Measurements from ENCODE around the gene RPL41.
A peak's percentile ranks its signal among the peaks of the same experiment; 100 is the strongest.

Gene RPL41

DNA sequence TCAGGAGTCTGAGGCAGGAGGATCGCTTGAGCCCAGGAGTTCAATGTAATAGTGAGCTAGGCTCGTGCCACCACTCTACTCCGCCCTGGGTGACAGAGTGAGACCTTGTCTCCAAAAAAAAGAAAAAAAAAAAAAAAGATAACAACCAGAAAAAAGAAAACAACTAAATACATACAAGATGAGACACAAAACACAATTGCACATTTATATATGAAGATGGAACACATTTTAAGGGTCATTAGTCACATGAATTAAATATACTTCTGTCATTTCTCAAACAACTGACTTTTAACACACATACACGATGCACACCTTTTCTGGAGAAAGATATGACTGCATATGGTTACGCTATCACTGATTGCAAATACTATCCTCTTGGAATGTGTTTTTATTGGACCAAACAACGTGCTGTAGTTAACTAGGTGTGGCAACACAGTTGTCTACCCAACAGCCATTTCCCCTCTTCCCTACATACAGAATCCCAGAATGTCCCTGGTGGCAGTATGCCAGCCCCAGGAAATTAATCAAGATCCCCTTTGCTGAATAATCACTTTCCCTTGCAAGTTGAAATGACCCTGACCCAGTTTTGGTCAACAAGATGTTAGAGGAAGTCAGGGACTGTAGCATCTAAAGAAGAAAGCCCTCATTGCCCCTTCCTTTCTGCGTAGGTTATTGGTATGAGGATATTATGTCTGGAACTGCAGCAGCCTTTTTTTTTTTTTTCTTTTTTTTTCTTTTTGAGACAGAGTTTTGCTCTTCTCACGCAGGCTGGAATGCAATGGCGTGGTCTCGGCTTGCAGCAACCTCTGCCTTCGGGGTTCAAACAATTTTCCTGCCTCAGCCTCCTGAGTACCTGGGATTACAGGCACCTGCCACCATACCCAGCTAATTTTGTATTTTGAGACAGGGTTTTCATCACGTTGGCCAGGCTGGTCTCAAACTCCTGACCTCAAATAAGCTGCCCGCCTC lies 30.3 kb downstream of the RPL41 start:
- TF ChIP-seq, protein P1, sequence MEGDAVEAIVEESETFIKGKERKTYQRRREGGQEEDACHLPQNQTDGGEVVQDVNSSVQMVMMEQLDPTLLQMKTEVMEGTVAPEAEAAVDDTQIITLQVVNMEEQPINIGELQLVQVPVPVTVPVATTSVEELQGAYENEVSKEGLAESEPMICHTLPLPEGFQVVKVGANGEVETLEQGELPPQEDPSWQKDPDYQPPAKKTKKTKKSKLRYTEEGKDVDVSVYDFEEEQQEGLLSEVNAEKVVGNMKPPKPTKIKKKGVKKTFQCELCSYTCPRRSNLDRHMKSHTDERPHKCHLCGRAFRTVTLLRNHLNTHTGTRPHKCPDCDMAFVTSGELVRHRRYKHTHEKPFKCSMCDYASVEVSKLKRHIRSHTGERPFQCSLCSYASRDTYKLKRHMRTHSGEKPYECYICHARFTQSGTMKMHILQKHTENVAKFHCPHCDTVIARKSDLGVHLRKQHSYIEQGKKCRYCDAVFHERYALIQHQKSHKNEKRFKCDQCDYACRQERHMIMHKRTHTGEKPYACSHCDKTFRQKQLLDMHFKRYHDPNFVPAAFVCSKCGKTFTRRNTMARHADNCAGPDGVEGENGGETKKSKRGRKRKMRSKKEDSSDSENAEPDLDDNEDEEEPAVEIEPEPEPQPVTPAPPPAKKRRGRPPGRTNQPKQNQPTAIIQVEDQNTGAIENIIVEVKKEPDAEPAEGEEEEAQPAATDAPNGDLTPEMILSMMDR (IDR thresholded peaks at IDR 0.05; ENCODE audit: control extremely low read depth, extremely low read depth, low read depth, missing control alignments) = no peak
- CTCF ChIA-PET = interaction anchor here (1.0 to 1.6 kb wide), 2 partner anchors 10 to 11 kb away, joined by 3 to 4 read pairs; no protein-coding TSS in a partner anchor
- POLR2A ChIA-PET = interaction anchor here (0.7 kb wide), 1 partner anchor 15 kb away, joined by 6 read pairs; no protein-coding TSS in a partner anchor
- DNase-seq (ENCODE audit: extremely low spot score) = no peak

DNA sequence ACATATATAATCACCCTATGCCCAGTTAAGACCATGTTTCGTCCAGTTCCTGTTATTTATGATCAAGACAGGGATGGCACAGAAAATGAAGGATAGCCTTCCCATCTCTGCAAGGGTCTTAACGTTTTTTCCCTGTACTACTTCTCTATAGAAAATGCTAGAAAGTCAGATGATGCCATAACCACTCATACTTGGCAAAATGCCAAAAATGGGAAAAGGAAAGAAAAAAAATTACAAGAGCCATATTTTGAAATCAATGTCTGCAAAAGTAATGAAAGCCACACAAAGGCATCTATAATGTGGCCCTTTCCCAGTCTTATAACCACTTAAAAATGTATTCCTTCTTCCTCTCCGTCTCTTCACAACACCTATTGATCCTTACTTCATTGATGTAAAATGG lies 34.1 kb downstream of the RPL41 start:
- ChIA-PET POLR2A (interaction anchor here (0.6 kb wide), 1 partner anchor 1974 kb away, joined by 3 read pairs; no protein-coding TSS in a partner anchor), CTCF (interaction anchor here (1.0 to 2.2 kb wide), 3 partner anchors 24 to 39 kb away, joined by 3 to 9 read pairs (median 3); partner anchors contain the start of genes ESYT1 and SMARCC2)
- TF ChIP-seq, protein P1 (IDR thresholded peaks at IDR 0.05; ENCODE audit: control extremely low read depth, extremely low read depth, low read depth, missing control alignments) = no peak
- DNase-seq (ENCODE audit: extremely low spot score) = no peak

DNA sequence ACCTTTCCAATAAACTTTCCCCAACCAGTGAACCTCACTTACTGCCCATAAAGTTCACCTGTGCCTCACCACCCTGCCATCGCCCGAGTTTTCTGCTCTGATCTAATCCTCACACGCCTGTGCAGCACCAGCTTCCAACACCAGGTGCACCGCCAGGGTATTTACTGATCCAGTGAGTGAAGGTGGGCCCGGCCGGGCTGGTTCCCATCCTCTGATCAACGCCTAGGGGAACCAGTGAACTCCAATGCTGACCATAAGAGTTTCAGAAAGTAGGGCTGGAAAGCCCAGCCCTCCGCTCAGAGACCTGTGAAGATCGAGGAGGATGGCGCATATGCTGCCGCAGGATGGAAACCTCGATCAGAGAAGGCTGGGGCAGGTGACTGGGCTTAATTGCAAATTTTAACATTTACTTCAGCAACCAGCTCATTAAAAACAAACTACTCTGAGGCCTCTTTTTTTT lies 35.3 kb downstream of the RPL41 start:
- TF ChIP-seq, protein P1 (IDR thresholded peaks at IDR 0.05; ENCODE audit: control extremely low read depth, extremely low read depth, low read depth, missing control alignments) = no peak
- ChIA-PET POLR2A (interaction anchor here (0.6 to 1.0 kb wide), 3 partner anchors 24 to 96 kb away, joined by 3 to 4 read pairs (median 3); partner anchors contain the start of genes ESYT1 and ZC3H10), CTCF (interaction anchor here (0.8 to 1.4 kb wide), 5 partner anchors 10 to 48 kb away, joined by 3 to 7 read pairs (median 4); partner anchors contain the start of genes PA2G4, SMARCC2 and ZC3H10)
- peak; percentile 54 for DNase-seq (ENCODE audit: extremely low spot score)

DNA sequence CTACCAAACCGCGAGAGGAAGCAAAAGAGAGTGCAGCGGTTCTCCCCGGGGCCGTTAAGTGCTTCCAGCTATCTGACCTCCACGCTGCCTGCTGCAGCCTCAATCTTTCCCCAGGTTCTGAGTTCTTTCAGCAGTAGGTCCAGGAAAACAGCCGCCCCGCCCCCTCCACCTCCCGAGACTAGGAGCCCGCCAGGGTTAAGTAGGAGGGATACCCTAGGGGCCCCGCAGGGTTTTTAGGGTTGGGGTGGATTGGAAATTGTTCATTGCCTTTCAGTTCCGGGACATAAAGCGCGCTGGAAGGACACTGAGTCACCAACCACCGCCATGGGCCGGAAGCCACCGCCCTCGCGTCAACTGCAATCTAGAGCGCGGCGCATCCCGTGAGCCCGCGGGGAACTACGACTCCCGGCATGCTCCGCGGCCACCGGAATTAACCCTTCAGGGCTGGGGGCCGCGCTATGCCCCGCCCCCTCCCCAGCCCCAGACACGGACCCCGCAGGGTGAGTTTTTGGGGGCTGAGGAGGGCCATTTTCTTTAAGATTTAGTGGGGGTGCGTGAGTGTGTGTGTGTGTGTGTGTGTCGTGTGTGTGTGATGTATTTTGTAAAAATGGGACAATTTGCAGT lies 35.8 kb downstream of the RPL41 start, which contains the start of gene MYL6B:
TSS of gene MYL6B (plus strand) at position 456 of the 624 bp plus-strand sequence. CDS start 1,332 bp downstream, outside the sequence.
- ChIA-PET POLR2A (interaction anchor here (0.6 to 1.0 kb wide), 3 partner anchors 24 to 97 kb away, joined by 3 to 4 read pairs (median 3); partner anchors contain the start of genes ESYT1 and ZC3H10), CTCF (interaction anchor here (0.8 to 1.4 kb wide), 5 partner anchors 11 to 48 kb away, joined by 3 to 7 read pairs (median 4); partner anchors contain the start of genes PA2G4, SMARCC2 and ZC3H10)
- TF ChIP-seq, protein P1 (IDR thresholded peaks at IDR 0.05; ENCODE audit: control extremely low read depth, extremely low read depth, low read depth, missing control alignments) = no peak
- DNase-seq (ENCODE audit: extremely low spot score) = peak; percentile 95

DNA sequence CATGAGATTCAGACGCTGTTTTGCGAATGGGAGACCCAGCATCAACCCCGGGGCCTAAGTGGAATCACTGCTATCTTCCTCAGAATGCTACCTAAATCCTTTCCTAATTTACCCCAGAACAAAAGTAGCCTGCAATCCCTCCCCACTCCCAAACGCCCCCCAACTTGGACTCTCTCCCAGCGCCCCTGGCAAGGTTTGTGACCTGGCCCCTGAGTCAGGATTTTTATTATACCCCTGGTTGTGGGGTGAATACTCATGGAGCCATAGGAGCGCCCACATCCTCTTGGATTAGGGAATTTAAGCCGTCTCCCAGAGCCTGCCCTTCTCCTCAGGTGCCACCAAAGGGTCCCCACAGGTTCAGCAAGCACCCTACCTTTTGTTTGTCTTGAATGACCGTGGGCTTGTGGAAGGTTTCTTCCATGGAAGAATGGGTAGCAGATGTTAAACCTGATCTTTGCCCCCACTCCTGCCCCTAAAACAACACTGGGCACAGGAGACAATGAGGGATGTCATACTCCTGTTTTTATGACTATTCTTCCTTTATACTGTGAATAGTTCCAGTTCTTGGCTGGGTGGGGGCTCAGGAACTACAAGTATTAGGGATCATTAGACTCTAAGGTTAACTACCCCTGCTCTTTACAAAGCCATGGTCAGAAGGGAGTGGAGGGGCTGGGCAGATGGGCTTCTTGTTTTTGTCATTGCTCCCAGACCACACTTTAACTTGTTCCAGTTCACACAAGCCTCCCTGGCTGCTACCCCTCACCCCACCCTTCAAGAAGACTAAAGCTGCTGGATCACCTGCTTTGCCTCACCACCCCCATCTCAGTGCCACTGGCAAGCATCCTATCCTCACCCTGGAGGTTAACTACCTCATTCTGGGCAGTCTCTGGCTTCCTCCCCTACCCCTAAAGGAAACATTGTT lies 36.6 kb downstream of the RPL41 start:
- ChIA-PET CTCF (interaction anchor here (3.8 kb wide), 1 partner anchor 34 kb away, joined by 16 read pairs; the partner anchor contains the start of gene ZC3H10), POLR2A (no interaction called here)
- DNase-seq (ENCODE audit: extremely low spot score) = no peak
- TF ChIP-seq, protein P1 (IDR thresholded peaks at IDR 0.05; ENCODE audit: control extremely low read depth, extremely low read depth, low read depth, missing control alignments) = no peak

Measured in GM10248 (cell line).